ENCODE measurements around the gene STEEP1.

The STEEP1 gene

DNA sequence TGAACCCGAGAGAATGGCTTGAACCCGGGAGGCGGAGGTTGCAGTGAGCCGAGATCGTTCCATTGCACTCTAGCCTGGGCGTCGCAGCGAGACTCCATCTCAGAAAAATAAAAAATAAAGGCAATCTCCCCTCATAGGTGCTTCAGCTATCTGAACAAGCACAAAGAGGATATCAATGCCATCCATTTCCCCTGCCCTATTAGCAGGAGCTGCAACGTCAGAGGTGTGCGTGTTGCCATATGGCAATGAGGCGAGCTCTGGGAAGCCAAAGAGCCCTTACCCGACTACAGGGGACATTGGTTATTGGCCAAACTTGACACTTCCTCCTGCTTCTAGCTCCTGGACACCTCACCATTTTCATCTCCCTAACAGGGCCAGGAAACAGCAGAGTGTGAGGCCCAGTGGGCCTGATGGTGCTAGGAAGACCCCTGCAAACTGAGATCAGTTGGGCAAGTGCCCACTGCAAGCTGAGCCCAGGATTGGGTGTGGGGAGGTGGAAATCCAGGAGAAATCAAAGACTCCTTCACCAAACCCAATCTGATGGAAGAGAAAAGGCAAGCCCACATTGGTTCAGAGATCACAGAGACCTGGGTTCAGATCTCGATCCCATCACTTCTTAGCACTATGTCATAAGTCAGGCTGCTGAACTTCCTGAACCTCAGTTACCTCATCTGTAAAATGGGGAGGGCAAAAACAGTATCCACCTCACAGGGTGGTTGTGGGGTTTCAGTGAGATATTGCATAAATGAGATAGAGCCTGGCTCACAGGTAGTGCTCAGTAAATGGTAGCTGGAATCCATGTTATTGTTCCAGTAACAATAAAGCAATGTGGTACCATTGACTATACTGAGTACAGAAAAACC lies 75.8 kb downstream of the STEEP1 start:
- Histone ChIP-seq H3K9me3 (ENCODE audit: low read length) (no peaks in the 10 kb centered on the region), H2AFZ (ENCODE audit: low read depth, low read length) (no peak overlapping the region), H3K36me3 (ENCODE audit: insufficient read depth, low read length) (no peaks in the 10 kb centered on the region), H3K27me3 (ENCODE audit: insufficient read depth, low read length) (no peaks in the 10 kb centered on the region), H3K4me1 (ENCODE audit: insufficient read depth, low read length) (no peaks in the 10 kb centered on the region), H3K4me3 (ENCODE audit: low read length) (no peak overlapping the region)

DNA sequence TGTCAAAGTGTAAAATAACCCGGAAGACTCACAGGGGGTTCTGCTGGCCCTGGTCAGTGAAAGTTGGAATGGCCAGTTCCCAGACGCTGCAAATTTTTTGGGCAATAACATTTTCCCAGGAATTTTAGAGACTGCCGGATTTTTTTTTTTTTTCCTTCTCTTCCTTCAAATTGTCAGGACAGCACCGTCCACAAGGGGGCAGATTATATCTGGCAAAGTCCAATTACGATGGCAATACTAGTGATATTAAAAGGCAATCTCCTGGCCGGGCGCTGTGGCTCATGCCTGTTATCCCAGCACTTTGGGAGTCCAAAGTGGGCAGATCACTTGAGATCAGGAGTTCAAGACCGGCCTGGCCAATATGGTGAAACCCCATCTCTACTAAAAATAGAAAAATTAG lies 76.5 kb downstream of the STEEP1 start:
- no peaks in the 10 kb centered on the region for H3K36me3 ChIP-seq (ENCODE audit: insufficient read depth, low read length)
- no peaks in the 10 kb centered on the region for H3K4me1 ChIP-seq (ENCODE audit: insufficient read depth, low read length)
- no peak overlapping the region for H3K4me3 ChIP-seq (ENCODE audit: low read length)
- no peak overlapping the region for H2AFZ ChIP-seq (ENCODE audit: low read depth, low read length)
- no peaks in the 10 kb centered on the region for H3K27me3 ChIP-seq (ENCODE audit: insufficient read depth, low read length)
- no peaks in the 10 kb centered on the region for H3K9me3 ChIP-seq (ENCODE audit: low read length)
